ENCODE measurements around the gene ZNF709.
"Not testable (repeated sequence)": the region's sequence is repeated elsewhere in the genome, so short reads cannot be mapped to it uniquely, and the experiment has no call there.

The ZNF709 gene

GRCh38 chr19:12450844-12451243 is 33.8 kb downstream of the ZNF709 start:
- no peak for DNase-seq

DNA sequence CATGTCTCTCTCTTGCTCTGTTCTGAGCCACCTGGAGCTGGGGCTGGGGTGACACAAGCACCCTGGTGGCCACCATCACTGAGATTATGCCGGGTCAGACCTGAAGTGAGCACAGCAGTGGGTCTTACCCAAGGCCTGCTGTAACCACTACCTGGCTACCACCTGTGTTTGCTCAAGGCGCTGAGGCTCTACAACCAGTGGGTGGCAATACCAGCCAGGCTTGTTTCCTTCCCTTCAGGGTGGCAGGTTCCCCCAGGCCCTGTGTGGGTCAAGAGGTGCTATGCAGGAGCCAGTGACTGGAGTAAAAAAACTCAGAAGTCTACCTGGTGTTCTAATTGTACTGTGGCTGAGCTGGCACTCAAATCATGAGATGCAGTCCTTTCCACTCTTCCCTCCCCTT is 35.8 kb downstream of the ZNF709 start:
- DNase-seq: no peak

- peak; percentile 94 to 95 for DNase-seq
These were observed 43.9 kb downstream of the ZNF709 start, which contains the start of gene ZNF443 for GRCh38 chr19:12440541-12441316. ZNF443 (minus strand) TSS chr19:12441021; CDS start chr19:12440914, 107 bp downstream.

- peak in 1 of 2 experiments; percentile 0 for DNase-seq
These were observed 44.7 kb downstream of the ZNF709 start for GRCh38 chr19:12439686-12440540.

DNA sequence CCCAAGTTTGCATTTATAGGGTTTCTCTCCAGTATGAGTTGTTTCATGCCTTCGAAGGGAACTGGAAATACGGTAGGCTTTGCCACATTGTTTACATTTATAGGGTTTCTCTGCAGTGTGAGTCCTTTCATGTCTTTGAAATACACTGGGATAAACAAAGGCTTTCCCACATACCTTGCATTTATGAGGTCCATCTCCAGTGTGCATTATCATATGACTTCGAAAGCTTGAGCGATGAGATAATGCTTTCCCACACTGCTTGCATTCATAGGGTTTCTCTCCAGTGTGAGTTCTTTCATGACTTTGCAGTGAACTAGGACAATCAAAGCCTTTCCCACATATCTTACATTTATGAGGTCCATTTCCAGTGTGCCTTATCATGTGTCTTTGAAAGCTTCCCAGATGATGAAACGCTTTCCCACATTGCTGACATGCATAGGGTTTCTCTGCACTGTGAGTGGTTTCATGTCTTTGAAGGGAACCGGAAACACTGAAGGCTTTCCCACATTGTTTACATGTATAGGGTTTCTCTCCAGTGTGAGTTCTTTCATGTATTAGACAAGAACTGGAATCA is 53.8 kb downstream of the ZNF709 start:
- DNase-seq: not testable (repeated sequence)

DNA sequence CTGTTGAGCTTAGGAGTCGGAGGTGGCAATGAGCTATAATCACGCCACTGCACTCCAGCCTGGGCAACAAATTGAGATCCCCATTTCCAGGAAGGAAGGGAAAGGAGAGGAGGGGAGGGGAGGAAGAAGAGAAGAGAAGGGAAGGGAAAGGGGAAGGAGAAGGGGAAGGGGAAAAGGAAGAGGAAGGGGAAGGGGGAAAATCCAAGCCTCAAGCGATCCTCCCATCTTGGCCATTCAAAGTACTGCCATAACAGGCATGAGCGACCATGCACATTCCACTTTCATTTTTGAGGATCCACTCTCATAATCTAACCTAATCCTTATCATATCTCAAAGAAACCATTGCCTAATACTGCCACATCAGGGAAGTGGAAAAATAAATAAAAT is 58.7 kb downstream of the ZNF709 start:
- no peak for DNase-seq

DNA sequence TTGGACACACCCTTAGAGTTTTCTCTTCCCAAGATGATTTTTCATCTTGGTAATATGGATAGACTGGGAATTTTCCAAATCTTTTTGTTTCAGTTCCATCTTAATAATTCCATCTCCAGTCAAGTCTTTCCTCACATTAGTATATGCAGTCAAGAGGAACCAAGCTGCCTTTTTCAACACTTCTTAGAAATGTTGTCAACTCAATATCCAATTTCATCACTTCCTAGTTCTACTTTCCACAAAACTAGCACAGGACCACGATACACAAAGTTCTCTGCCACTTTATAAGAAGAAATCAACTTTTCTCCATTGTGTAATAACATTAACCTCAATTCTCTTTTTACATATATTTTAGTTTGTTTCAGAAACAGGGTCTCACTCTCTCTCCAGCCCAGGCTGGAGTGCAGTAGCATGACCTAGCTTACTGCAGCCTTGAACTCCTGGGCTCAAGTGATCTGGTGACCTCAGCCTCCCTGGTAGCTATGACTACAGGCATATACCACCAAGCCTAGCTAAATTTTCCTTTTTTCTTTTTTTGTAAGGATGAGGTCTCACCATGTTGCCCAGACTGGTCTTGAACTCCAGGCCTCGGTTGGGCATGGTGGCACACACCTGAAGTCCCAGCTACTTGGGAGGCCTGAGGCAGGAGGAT is 59.3 kb downstream of the ZNF709 start:
- DNase-seq: no peak

DNA sequence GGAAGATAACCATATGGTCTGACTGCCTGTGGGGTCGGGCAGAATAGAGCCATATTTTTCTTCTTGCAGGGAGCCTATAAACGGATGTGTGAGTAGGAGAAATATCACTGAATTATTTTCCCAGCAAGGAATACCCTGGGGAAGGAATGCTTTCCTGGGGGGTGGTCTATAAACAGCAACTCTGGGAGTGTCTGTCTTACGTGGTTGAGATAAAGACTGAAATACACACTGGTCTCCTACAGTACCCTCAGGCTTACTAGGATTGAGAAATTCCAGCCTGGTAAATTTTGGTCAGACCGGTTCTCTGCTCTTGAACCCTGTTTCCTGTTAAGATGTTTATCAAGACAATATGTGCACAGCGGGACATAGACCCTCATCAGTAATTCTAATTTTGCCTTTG is 67.3 kb downstream of the ZNF709 start:
- DNase-seq: not testable (repeated sequence)

- DNase-seq: no peak
These were observed 72.7 kb downstream of the ZNF709 start for GRCh38 chr19:12411893-12412292.

Data from cerebellar nuclear complex (tissue), 1 donor.